ENCODE data around the gene TSC2.
"Not testable (repeated sequence)": the region's sequence is repeated elsewhere in the genome, so short reads cannot be mapped to it uniquely, and the experiment has no call there.

The TSC2 gene

GRCh38 chr16:2031081-2031577, 16.7 kb upstream of the TSC2 start:
- no peak for DNase-seq (ENCODE audit: low read depth)

- DNase-seq (ENCODE audit: low read depth): no peak
Measured at GRCh38 chr16:2032285-2033056, 15.3 kb upstream of the TSC2 start.

- DNase-seq (ENCODE audit: low read depth): no peak
Measured at GRCh38 chr16:2033057-2033908, 14.5 kb upstream of the TSC2 start.

GRCh38 chr16:2033909-2034695, 13.7 kb upstream of the TSC2 start:
- DNase-seq (ENCODE audit: low read depth): not testable (repeated sequence)

GRCh38 chr16:2034696-2035430, 12.9 kb upstream of the TSC2 start:
- DNase-seq (ENCODE audit: low read depth): no peak

- no peak for DNase-seq (ENCODE audit: low read depth)
Measured at GRCh38 chr16:2035431-2036199, 12.2 kb upstream of the TSC2 start.

- no peak for DNase-seq (ENCODE audit: low read depth)
Measured at GRCh38 chr16:2036200-2036966, 11.4 kb upstream of the TSC2 start.

- no peak for DNase-seq (ENCODE audit: low read depth)
Measured at GRCh38 chr16:2037115-2037514, 10.7 kb upstream of the TSC2 start.

- no peak for DNase-seq (ENCODE audit: low read depth)
Measured at GRCh38 chr16:2037647-2038381, 10.0 kb upstream of the TSC2 start.

- DNase-seq (ENCODE audit: low read depth): no peak
Measured at GRCh38 chr16:2038382-2039231, 9.2 kb upstream of the TSC2 start.

GRCh38 chr16:2039274-2040031, 8.3 kb upstream of the TSC2 start:
- DNase-seq (ENCODE audit: low read depth): no peak

- DNase-seq (ENCODE audit: low read depth): no peak
Measured at GRCh38 chr16:2040041-2040786, 7.6 kb upstream of the TSC2 start.

- DNase-seq (ENCODE audit: low read depth): no peak
Measured at GRCh38 chr16:2040787-2041522, 6.8 kb upstream of the TSC2 start.

- no peak for DNase-seq (ENCODE audit: low read depth)
Measured at GRCh38 chr16:2042171-2042985, 5.4 kb upstream of the TSC2 start.

GRCh38 chr16:2042986-2043666, 4.7 kb upstream of the TSC2 start:
- DNase-seq (ENCODE audit: low read depth): no peak

All from stimulated activated CD8-positive, alpha-beta memory T cell treated with anti-CD3 and anti-CD28 coated beads, Interleukin-7, amount 100 ng/mL, for 24 hours (primary cell).